Hepatocyte (in vitro differentiated cells): ENCODE data around the gene QPRT. TPM values are rescaled to one million over a fixed set of nuclear protein-coding genes. Genes with fewer than 3 reads are reported as not detected.

Experiments used
- DNase-seq: peaks from one replicate; pipeline ENCODE4 v3.0.0-alpha.2; 2016; ENCODE audit warnings: low spot score
- H2AFZ ChIP-seq: fragments of 200-600 bp; sonication (generic); 2 replicates; pipeline ENCODE4 v1.6.0; 2016; ENCODE audit warnings: antibody characterized with exemption, mild to moderate bottlenecking
- H3K27ac ChIP-seq: fragments of 200-600 bp; sonication (generic); 2 replicates; pipeline ENCODE4 v1.5.1; 2016; ENCODE audit warnings: mild to moderate bottlenecking
- H3K27me3 ChIP-seq: fragments of 200-600 bp; sonication (generic); 2 replicates; pipeline ENCODE4 v1.6.1; 2016
- H3K36me3 ChIP-seq: fragments of 200-600 bp; sonication (generic); replicated peaks from 2 replicates; pipeline ENCODE4 v1.5.1; 2016; ENCODE audit warnings: low read depth; ENCODE audit not compliant: insufficient read depth
- H3K4me1 ChIP-seq: fragments of 200-600 bp; sonication (generic); 2 replicates; pipeline ENCODE4 v1.5.1; 2016; ENCODE audit warnings: mild to moderate bottlenecking, moderate library complexity; ENCODE audit not compliant: insufficient read depth
- H3K4me2 ChIP-seq: fragments of 200-600 bp; sonication (generic); 2 replicates; pipeline ENCODE4 v1.6.0; 2016
- H3K4me3 ChIP-seq: fragments of 200-600 bp; sonication (generic); 2 replicates; pipeline ENCODE4 v1.5.1; 2016; ENCODE audit warnings: mild to moderate bottlenecking
- H3K79me2 ChIP-seq: fragments of 200-600 bp; sonication (generic); 2 replicates; pipeline ENCODE4 v1.6.0; 2017; ENCODE audit warnings: mild to moderate bottlenecking
- H3K9me2 ChIP-seq: fragments of 200-600 bp; sonication (generic); replicated peaks from 2 replicates; pipeline ENCODE4 v1.6.0; 2017; ENCODE audit warnings: mild to moderate bottlenecking; ENCODE audit not compliant: insufficient read depth
- H3K9me3 ChIP-seq: fragments of 200-600 bp; sonication (generic); 2 replicates; pipeline ENCODE4 v1.5.1; 2016; ENCODE audit warnings: low read depth, mild to moderate bottlenecking
- H4K20me1 ChIP-seq: fragments of 200-600 bp; sonication (generic); 2 replicates; pipeline ENCODE4 v1.6.0; 2016; ENCODE audit warnings: mild to moderate bottlenecking; ENCODE audit not compliant: insufficient read depth, poor library complexity, severe bottlenecking
- CTCF ChIP-seq: fragments of 200-600 bp; sonication (generic); IDR thresholded peaks from 2 replicates; pipeline ENCODE4 v1.5.1; 2016; ENCODE audit warnings: antibody characterized with exemption, mild to moderate bottlenecking; ENCODE audit not compliant: poor library complexity
- EZH2 ChIP-seq: fragments of 200-600 bp; sonication (generic); IDR thresholded peaks from 2 replicates; pipeline ENCODE4 v1.6.1; 2016; ENCODE audit warnings: antibody characterized with exemption, mild to moderate bottlenecking, borderline replicate concordance
- EZH2phosphoT487 ChIP-seq: fragments of 200-600 bp; sonication (generic); IDR thresholded peaks from one replicate; pipeline ENCODE4 v1.6.1; 2018; ENCODE audit warnings: antibody characterized with exemption, mild to moderate bottlenecking, low read depth, moderate library complexity; ENCODE audit not compliant: unreplicated experiment, severe bottlenecking
- WGBS: methylation state at CpG from one replicate; pipeline ENCODE4 v1.1.6; 2016; ENCODE audit warnings: low lambda C conversion rate; ENCODE audit errors: missing lambda C conversion rate; 5-methylcytosine and 5-hydroxymethylcytosine counted together
- polyA plus RNA-seq: library from polyadenylated mRNA; unstranded; fragments of >200 nt; fragmentation: Nextera tagmentation; extraction: Ambion mirVana; gene quantifications from 2 replicates; pipeline ENCODE4 v1.2.1, GENCODE V29; 2016
- total RNA-seq: library from RNA; depleted of rRNA; stranded (reverse); fragments of >200 nt; gene quantifications from 2 replicates; pipeline ENCODE4 v1.2.3, GENCODE V29; 2014

The QPRT gene
- total and polyA plus RNA-seq, 2 experiments from 2014 or later: 217 to 340 TPM

GRCh38 chr16:29668267-29668666 lies 10.7 kb upstream of the QPRT start:
- Histone ChIP-seq H2AFZ (no peak overlapping the region), H3K36me3 (no peaks in the 10 kb centered on the region), H4K20me1 (no peaks in the 10 kb centered on the region), H3K9me2 (no peaks in the 10 kb centered on the region), H3K4me3 (no peak overlapping the region), H3K27ac (no peak overlapping the region), H3K9me3 (no peaks in the 10 kb centered on the region), H3K27me3 (no peaks in the 10 kb centered on the region), H3K79me2 (no peaks in the 10 kb centered on the region), H3K4me1 (peaks cover 12% of the 10 kb centered on the region), H3K4me2 (no peak overlapping the region)
- 98% methylated on average over 3 of the region's 3 CpGs for WGBS
- DNase-seq: no peak
- TF ChIP-seq EZH2phosphoT487 (no peak), CTCF (no peak), EZH2 (no peak)

- H3K4me1 ChIP-seq: no peaks in the 10 kb centered on the region
- no peaks in the 10 kb centered on the region for H3K27me3 ChIP-seq
- no peaks in the 10 kb centered on the region for H3K9me3 ChIP-seq
- no peak overlapping the region for H3K27ac ChIP-seq
- no peaks in the 10 kb centered on the region for H3K9me2 ChIP-seq
- H3K79me2 ChIP-seq: no peaks in the 10 kb centered on the region
- H3K36me3 ChIP-seq: no peaks in the 10 kb centered on the region
- H2AFZ ChIP-seq: no peak overlapping the region
- no peaks in the 10 kb centered on the region for H4K20me1 ChIP-seq
- no peak for DNase-seq
- H3K4me3 ChIP-seq: no peak overlapping the region
- TF ChIP-seq EZH2 (no peak), EZH2phosphoT487 (no peak), CTCF (no peak)
- WGBS: 87% methylated on average over 6 of the region's 6 CpGs
- H3K4me2 ChIP-seq: no peak overlapping the region
Measured at GRCh38 chr16:29673501-29673900, 5.5 kb upstream of the QPRT start.

GRCh38 chr16:29674188-29674587 lies 4.8 kb upstream of the QPRT start:
- no peaks in the 10 kb centered on the region for H3K36me3 ChIP-seq
- H4K20me1 ChIP-seq: no peaks in the 10 kb centered on the region
- H3K27me3 ChIP-seq: no peaks in the 10 kb centered on the region
- TF ChIP-seq EZH2phosphoT487 (no peak), CTCF (no peak), EZH2 (no peak)
- no peak overlapping the region for H2AFZ ChIP-seq
- H3K27ac ChIP-seq: no peak overlapping the region
- H3K4me3 ChIP-seq: no peak overlapping the region
- no peaks in the 10 kb centered on the region for H3K79me2 ChIP-seq
- no peak for DNase-seq
- 76% methylated on average over 12 of the region's 13 CpGs for WGBS
- no peak overlapping the region for H3K4me2 ChIP-seq
- no peaks in the 10 kb centered on the region for H3K9me3 ChIP-seq
- no peaks in the 10 kb centered on the region for H3K9me2 ChIP-seq
- H3K4me1 ChIP-seq: no peaks in the 10 kb centered on the region
